Activated T-helper 1 cell treated with anti-CD3 and anti-CD28 coated beads, Interleukin-12 subunit alpha, Interleukin-12 subunit beta, Interleukin-2, Interleukin-4 antibody, amounts not matched to agents 30 ng/mL and 10 ng/mL and 1 ng/mL, durations not matched to agents 14 hours and 24 hours and 36 hours (primary cell): ENCODE results near the gene C11orf16. TPM values are rescaled to one million over a fixed set of nuclear protein-coding genes. Genes with fewer than 3 reads are reported as not detected.

Experiments
- DNase-seq: peaks from one replicate; pipeline ENCODE4 v3.0.0; 2021; ENCODE audit warnings: low spot score
- H3K27ac Mint-ChIP-seq: one replicate; pipeline ENCODE4 v1.8.0; 2021; ENCODE audit warnings: mild to moderate bottlenecking, mixed read lengths
- H3K27me3 Mint-ChIP-seq: one replicate; pipeline ENCODE4 v1.8.0; 2022; ENCODE audit warnings: mild to moderate bottlenecking, moderate library complexity, mixed read lengths; ENCODE audit not compliant: insufficient read depth
- H3K36me3 Mint-ChIP-seq: one replicate; pipeline ENCODE4 v1.8.0; 2021; ENCODE audit warnings: low read depth, mixed read lengths
- H3K4me1 Mint-ChIP-seq: one replicate; pipeline ENCODE4 v1.8.0; 2021; ENCODE audit warnings: low read depth, mixed read lengths
- H3K4me3 Mint-ChIP-seq: one replicate; pipeline ENCODE4 v1.8.0; 2021; ENCODE audit warnings: mild to moderate bottlenecking, moderate library complexity, mixed read lengths
- H3K9me3 Mint-ChIP-seq: one replicate; pipeline ENCODE4 v1.8.0; 2021; ENCODE audit warnings: mixed read lengths
- intact Hi-C: fragments of 100-400 bp; cut with micrococcal nuclease; formaldehyde crosslinking; loops from one replicate; pipeline ENCODE4 v1.15.1; 2024
- total RNA-seq: library from RNA; stranded (reverse); gene quantifications from 2 replicates; pipeline ENCODE4 v1.2.3, GENCODE V29; 2022

Gene C11orf16
- total RNA-seq, 1 donor from 2014 or later = not detected

- Mint-ChIP-seq H3K4me3 (no peak overlapping the region), H3K9me3 (no peaks in the 10 kb centered on the region), H3K36me3 (no peaks in the 10 kb centered on the region), H3K27ac (no peak overlapping the region), H3K27me3 (no peaks in the 10 kb centered on the region), H3K4me1 (no peaks in the 10 kb centered on the region)
- intact Hi-C loops = no loop called here
- no peak for DNase-seq
These were observed 3.6 kb downstream of the C11orf16 start for GRCh38 chr11:8928981-8929615.

- Mint-ChIP-seq H3K9me3 (no peaks in the 10 kb centered on the region), H3K27me3 (no peaks in the 10 kb centered on the region), H3K36me3 (no peaks in the 10 kb centered on the region), H3K27ac (no peak overlapping the region), H3K4me1 (no peaks in the 10 kb centered on the region), H3K4me3 (no peak overlapping the region)
- intact Hi-C loops = no loop called here
- no peak for DNase-seq
These were observed 4.5 kb downstream of the C11orf16 start for GRCh38 chr11:8928205-8928604.

DNA sequence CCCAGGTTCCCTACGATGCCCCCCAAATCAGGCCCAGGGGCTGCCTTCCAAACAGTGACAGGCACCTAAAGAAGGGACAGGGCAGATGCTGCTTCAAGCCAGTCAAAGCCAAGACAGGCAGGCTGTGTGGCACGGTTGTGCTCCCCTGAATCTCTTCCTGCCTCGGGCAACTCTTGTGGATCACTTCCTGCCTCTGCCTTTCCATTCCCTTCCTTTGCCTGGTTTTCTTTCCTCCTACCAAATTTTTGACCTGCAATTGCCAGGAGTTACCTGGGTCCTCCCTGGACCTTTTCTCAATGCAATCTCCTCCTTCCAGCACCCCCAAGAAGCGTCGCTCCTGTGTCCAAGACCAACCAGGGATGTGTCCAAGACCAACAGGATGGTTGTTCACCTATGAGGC lies 5.5 kb downstream of the C11orf16 start:
- Mint-ChIP-seq H3K27ac (no peak overlapping the region), H3K27me3 (no peaks in the 10 kb centered on the region), H3K9me3 (no peaks in the 10 kb centered on the region), H3K4me3 (no peak overlapping the region), H3K4me1 (no peaks in the 10 kb centered on the region), H3K36me3 (peaks cover 3% of the 10 kb centered on the region)
- no peak for DNase-seq
- intact Hi-C loops = no loop called here

DNA sequence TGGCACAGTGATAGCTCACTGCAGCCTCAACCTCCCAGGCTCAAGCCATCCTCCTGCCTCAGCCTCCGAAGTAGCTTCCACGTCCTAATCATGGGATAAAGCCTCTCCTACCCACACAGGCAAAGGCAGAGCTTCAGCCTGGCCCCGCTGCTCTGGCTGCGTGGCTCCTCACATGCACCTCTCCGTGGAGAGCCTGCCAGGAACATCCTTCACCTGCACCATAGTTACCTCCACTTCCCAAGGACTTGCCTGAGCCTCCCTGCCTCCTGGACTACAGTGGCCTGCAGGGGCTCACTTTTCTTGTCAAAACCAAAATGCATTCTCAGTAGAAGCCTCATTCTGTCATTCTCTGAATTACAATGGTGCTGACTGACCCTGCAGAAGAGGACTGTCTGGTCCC lies 6.5 kb downstream of the C11orf16 start:
- Mint-ChIP-seq H3K4me3 (no peak overlapping the region), H3K27ac (no peak overlapping the region), H3K36me3 (peaks cover 3% of the 10 kb centered on the region), H3K9me3 (no peaks in the 10 kb centered on the region), H3K4me1 (no peaks in the 10 kb centered on the region), H3K27me3 (no peaks in the 10 kb centered on the region)
- DNase-seq = no peak
- intact Hi-C loops = no loop called here

DNA sequence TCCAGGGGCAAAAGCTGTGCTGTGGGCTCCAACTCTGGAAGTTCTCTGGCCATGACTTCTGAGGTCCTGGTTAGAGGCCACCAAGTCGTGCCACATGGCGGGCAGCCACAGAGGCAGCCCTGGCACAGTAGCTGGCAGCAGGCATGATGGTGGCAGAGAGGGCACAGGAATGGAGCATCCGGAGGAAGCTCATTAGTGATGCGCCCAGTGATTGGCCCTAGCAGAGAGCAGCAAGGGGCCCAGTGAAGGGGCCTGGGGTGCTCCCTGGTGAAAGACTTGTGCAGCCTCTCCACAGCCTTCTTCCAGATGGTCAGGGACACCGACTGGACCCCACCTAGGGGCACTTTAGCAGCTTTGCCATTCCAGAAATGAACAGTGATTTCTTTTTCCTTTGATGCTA lies 7.0 kb downstream of the C11orf16 start:
- Mint-ChIP-seq H3K4me1 (no peaks in the 10 kb centered on the region), H3K36me3 (peaks cover 3% of the 10 kb centered on the region)

GRCh38 chr11:8922691-8923090 lies 10.1 kb downstream of the C11orf16 start:
- no peaks in the 10 kb centered on the region for H3K9me3 Mint-ChIP-seq
- no peak for DNase-seq
- intact Hi-C loops = no loop called here

More for the DNA sequence above, 7.0 kb downstream of the C11orf16 start:
- Mint-ChIP-seq H3K9me3 (no peaks in the 10 kb centered on the region), H3K27me3 (no peaks in the 10 kb centered on the region), H3K4me3 (no peak overlapping the region), H3K27ac (no peak overlapping the region)
- DNase-seq = no peak
- intact Hi-C loops = no loop called here

DNA sequence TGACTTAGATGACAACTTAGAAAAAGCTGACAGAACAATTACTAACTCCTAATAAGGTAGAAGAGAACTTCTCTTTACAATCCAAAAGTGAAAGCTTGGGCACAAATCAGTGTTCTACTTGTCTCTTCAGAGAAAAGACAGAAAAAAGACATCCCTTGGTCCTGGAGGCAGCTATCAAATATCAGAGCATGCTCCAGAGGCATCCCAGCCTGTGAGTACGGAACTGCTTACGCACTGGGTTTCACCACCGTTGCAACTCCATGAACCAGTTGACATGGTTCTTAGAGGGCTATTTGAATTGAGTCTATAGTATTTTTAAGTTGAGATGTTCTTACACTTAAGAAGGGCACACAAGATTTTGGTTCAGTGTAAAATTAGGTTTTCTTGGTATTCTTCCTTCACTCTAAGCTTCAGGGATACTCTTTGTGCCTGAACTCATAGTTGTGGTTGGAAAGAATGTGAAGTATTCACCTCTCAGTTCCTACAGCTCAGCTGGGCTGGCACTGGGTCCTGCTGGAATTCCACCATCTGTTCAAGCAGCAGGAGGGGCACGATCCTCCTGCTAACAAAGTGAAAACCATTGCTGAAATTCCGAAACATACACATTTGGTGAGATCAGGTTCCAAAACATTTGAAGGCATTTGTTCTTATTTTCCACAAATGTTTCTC lies 15.5 kb downstream of the C11orf16 start:
- intact Hi-C loops = loop anchor here (10.0 kb wide), 1 partner anchor 1388 kb away; the partner anchor contains the start of gene ADM
- H3K36me3 Mint-ChIP-seq = peaks cover 23% of the 10 kb centered on the region

More at GRCh38 chr11:8922691-8923090, 10.1 kb downstream of the C11orf16 start:
- no peak overlapping the region for H3K4me3 Mint-ChIP-seq
- no peaks in the 10 kb centered on the region for H3K4me1 Mint-ChIP-seq
- peaks cover 15% of the 10 kb centered on the region for H3K36me3 Mint-ChIP-seq
- H3K27ac Mint-ChIP-seq = no peak overlapping the region
- H3K27me3 Mint-ChIP-seq = no peaks in the 10 kb centered on the region

GRCh38 chr11:8914661-8915018 lies 18.1 kb downstream of the C11orf16 start:
- no peak for DNase-seq
- no peaks in the 10 kb centered on the region for H3K9me3 Mint-ChIP-seq
- peaks cover 34% of the 10 kb centered on the region for H3K4me1 Mint-ChIP-seq
- peaks cover 6% of the 10 kb centered on the region for H3K27me3 Mint-ChIP-seq
- H3K4me3 Mint-ChIP-seq = peak overlapping the region; percentile 63
- H3K27ac Mint-ChIP-seq = peak overlapping the region; percentile 15
- intact Hi-C loops = loop anchor here (1.0 to 10.0 kb wide), 6 partner anchors 45 to 1390 kb away; partner anchors contain the start of gene ADM
- H3K36me3 Mint-ChIP-seq = peaks cover 24% of the 10 kb centered on the region

More for the DNA sequence above, 15.5 kb downstream of the C11orf16 start:
- Mint-ChIP-seq H3K9me3 (no peaks in the 10 kb centered on the region), H3K27me3 (no peaks in the 10 kb centered on the region), H3K27ac (no peak overlapping the region), H3K4me1 (peaks cover 21% of the 10 kb centered on the region), H3K4me3 (no peak overlapping the region)
- no peak for DNase-seq

DNA sequence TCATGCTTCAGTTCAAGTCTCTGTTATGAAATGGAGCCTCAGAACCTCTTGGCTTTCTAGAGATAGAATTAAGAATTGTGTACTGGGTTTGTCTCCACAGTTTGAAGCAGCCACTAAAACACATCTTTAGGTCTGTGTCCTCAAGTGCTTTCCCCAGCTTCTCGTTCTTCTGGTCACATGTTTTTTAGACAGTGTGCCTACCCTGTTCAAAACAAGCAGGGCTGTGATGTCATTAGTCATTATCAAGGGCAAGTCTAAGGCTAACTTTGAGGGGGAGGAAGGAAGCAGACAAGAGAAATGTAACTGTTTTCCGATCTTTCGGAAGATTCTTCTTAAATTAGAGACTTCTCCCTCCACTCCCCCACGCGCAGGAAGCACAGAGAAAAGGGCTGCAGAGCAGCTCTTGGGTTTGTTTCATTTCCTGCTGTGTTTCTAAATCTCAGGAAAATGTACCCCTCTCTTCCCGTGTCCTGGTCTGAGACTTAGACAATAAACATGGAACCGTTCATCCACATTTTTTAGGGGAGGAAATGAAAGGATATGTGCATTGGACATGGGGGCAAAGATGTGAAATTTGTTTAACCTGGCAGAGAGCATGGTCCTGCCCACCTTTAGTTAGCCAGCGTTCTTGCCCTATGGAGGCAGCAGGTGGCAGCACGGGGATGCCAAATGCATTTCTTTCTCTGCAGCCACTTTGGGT lies 18.6 kb downstream of the C11orf16 start:
- Mint-ChIP-seq H3K4me3 (peak overlapping the region; percentile 63), H3K27ac (peak overlapping the region; percentile 68), H3K4me1 (peaks cover 36% of the 10 kb centered on the region), H3K36me3 (peaks cover 24% of the 10 kb centered on the region), H3K27me3 (peaks cover 8% of the 10 kb centered on the region), H3K9me3 (no peaks in the 10 kb centered on the region)
- DNase-seq = peak; percentile 10
- intact Hi-C loops = loop anchor here (1.0 to 10.0 kb wide), 6 partner anchors 45 to 1391 kb away; partner anchors contain the start of gene ADM

GRCh38 chr11:8911029-8911823 lies 21.5 kb downstream of the C11orf16 start, which contains the start of gene AKIP1:
AKIP1 (plus strand) TSS chr11:8911189; CDS start chr11:8911450, 261 bp downstream.
- peak; percentile 77 for DNase-seq
- intact Hi-C loops = loop anchor here (1.0 to 10.0 kb wide), 6 partner anchors 53 to 1394 kb away; partner anchors contain the start of genes ADM, IPO7, TMEM9B and ZNF143
- peak within 1 kb of the TSS; percentile 87 for H3K27ac Mint-ChIP-seq
- no peaks in the 10 kb centered on the region for H3K9me3 Mint-ChIP-seq
- peaks cover 12% of the 10 kb centered on the region for H3K27me3 Mint-ChIP-seq
- H3K4me3 Mint-ChIP-seq = peak within 1 kb of the TSS; percentile 97
- peaks cover 8% of the 10 kb centered on the region for H3K36me3 Mint-ChIP-seq
- peaks cover 45% of the 10 kb centered on the region for H3K4me1 Mint-ChIP-seq

DNA sequence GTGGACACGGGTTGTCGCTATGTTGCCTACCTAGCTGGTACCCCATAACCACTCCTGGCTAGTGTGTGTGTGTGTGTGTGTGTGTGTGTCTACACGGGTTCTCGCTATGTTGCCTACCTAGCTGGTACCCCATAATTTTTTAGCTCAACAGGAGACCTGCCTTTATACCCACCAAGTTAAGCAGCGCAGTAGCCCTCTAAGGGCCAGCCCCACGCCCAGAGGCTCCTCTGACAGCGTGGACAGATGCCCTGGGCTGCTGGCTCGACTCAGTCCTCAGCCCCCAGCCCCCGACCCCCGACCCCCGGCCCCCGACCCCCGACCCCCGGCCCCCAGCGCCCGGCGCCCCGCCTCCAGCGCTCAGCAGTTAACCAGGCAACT lies 22.1 kb downstream of the C11orf16 start:
- H3K9me3 Mint-ChIP-seq = no peaks in the 10 kb centered on the region
- intact Hi-C loops = loop anchor here (1.0 to 10.0 kb wide), 6 partner anchors 54 to 1394 kb away; partner anchors contain the start of genes ADM, IPO7, TMEM9B and ZNF143

DNA sequence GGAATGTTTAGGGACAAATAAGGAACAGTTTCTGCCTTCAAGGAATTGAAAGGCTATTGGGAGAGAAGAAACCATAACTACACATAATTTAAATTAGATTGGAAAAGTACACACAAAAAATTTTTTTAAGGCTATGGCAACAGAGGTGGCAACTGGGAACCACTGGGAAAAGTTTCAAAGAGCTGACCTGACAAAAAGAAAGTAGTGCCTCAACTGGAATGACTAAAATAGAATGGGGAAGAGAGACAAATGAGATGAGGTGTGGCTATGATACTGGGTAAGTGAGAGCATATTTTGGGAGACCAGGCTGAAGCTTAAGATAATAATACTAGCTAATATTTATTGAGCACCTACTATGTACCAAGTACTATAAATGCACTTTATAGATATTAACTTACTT lies 24.6 kb downstream of the C11orf16 start:
- peaks cover 20% of the 10 kb centered on the region for H3K27me3 Mint-ChIP-seq
- no peak overlapping the region for H3K4me3 Mint-ChIP-seq
- peaks cover 26% of the 10 kb centered on the region for H3K4me1 Mint-ChIP-seq
- no peaks in the 10 kb centered on the region for H3K9me3 Mint-ChIP-seq
- DNase-seq = no peak
- H3K27ac Mint-ChIP-seq = no peak overlapping the region
- intact Hi-C loops = no loop called here
- H3K36me3 Mint-ChIP-seq = peaks cover 2% of the 10 kb centered on the region

More for the DNA sequence above, 22.1 kb downstream of the C11orf16 start:
- DNase-seq = no peak
- peaks cover 45% of the 10 kb centered on the region for H3K4me1 Mint-ChIP-seq
- H3K27me3 Mint-ChIP-seq = peaks cover 12% of the 10 kb centered on the region
- H3K27ac Mint-ChIP-seq = no peak overlapping the region
- H3K4me3 Mint-ChIP-seq = peak overlapping the region; percentile 85
- H3K36me3 Mint-ChIP-seq = peaks cover 8% of the 10 kb centered on the region
